ENCODE data around the gene PHF12.

- no peak for TF ChIP-seq CTCF (conservative IDR thresholded peaks at IDR 0.05 in 1 of 2, IDR thresholded peaks at IDR 0.05 in 1 of 2; ENCODE audit: low read depth in 1 of 2, low read length in 2 of 2)
- TF ChIP-seq EZH2 (IDR thresholded peaks at IDR 0.05; ENCODE audit: low read length, missing control alignments), result no peak
Observed at GRCh38 chr17:28857905-28858800, 93.2 kb downstream of the PHF12 start.
